ENCODE data around the gene STYK1.
"Not testable (repeated sequence)": the region's sequence is repeated elsewhere in the genome, so short reads cannot be mapped to it uniquely, and the experiment has no call there.

STYK1 gene

DNA sequence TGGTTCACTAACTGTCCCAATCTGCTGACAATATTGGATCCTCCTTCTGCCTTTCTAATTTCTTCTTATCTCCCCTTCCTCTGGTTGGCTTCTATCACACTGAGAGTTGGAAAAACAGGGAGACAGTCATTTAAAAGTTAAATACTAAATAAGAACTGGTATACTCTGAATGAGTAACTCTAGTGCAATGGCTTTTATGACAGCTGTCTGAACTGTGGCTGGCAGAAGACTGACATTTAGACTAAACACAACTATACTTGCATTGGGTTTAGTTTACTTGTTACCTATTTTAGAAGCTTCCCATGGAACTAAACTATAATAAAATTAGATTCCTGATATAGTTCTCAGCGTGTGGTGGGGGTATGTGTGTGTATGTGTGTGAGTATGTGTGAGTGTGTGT is 52.6 kb downstream of the STYK1 start:
- in situ Hi-C loops (cut with MboI; ENCODE audit: low sequenced_read_pairs): no loop called here

DNA sequence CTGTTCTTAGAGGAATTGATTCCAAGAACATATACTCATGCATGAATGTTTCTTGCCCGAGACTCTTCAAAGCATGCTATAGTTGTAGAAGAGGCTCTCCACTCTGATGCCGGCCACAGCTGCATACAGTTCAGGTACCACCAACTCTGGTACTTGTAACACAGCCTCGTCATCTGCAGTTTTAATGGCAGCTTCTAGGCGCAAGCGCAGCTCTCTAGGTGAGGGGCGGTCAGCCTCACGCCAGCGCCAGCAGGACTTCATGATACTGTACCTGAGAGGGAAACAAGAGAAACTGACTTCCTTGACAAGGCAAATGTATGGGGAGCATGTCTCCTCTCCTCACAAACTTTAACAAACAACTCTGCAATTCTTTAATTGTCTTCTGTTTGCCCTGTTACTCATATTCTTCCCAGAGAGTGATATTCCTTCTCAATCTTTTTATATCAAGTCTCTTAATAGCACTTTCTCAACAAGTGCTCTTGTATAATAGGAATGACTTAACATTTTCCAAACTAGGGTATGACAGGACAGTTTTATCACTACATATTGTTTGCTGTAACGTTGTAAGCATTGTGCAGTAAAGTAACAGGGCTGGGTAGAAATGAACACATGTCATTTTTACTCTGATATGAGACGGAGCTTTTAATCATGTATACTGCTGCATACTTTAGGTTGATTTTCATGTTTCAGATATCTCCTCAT is 53.6 kb downstream of the STYK1 start:
- in situ Hi-C loops (cut with MboI; ENCODE audit: low sequenced_read_pairs): no loop called here

DNA sequence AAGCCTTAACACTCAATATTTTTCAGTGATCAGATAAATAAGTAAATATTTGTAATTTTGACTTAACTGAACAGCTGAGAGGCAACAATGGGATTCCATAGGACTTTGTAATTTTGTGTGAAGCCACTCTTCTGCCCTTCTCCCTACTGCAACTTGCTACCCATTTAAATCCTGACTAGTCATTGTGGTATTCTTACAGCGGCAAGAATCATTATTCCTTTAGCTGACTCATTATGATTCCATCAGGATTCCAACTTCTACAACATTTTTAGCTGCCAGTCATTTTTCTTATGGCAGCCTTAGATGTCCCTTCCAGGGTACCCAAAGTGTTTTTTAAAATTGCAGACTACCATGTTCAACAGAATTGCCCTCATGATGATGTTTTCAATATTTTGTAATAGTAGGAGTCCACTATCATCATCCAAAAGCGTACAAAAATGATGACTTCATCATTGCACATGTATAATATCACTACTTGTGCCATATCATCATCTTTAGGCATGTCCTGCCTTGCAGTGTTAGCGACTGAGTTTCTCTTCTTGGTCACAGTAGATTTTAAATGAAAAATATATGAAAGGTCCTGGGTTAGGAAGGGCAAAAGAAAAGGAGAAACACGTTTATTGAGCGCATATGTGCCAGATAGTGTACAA is 55.4 kb downstream of the STYK1 start:
- in situ Hi-C loops (cut with MboI; ENCODE audit: low sequenced_read_pairs): no loop called here

DNA sequence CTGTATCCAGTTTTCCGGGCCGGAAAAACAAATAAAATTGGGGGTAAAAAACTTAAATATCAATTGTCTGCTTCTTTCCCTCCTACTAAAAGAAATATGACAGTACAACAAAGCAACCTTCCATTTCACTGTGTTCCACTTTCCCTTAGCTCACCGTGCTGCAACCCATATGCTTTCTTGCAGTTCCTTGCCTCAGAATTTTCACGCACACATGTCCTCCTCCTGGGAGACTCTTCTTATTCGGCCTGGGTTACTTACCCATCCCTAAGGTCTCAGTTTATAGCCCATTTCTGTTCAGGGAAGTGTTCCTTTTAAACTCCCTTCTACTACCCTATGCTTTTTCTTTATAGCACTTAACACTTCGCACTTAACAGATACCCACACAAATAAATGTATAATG is 56.0 kb downstream of the STYK1 start:
- in situ Hi-C loops (cut with MboI; ENCODE audit: low sequenced_read_pairs): no loop called here

DNA sequence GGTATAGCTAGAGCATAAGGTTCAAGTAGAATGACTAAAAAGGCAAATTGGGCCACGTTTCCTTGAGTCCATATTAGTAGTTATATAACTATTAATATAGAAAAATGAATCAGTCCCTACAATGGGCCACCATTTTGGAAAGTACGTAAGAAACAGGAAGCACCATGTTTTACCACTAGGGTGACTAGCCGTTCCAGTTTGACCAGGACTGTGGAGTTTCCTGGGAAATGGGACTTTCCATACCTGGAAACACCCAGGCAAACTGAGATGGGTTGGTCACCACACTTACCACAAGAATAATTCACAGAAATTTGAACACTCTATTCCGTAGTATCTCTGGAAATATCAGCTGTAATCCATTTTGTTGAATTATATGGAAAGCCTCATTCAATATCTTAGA is 58.3 kb downstream of the STYK1 start:
- in situ Hi-C loops (cut with MboI; ENCODE audit: low sequenced_read_pairs): no loop called here

DNA sequence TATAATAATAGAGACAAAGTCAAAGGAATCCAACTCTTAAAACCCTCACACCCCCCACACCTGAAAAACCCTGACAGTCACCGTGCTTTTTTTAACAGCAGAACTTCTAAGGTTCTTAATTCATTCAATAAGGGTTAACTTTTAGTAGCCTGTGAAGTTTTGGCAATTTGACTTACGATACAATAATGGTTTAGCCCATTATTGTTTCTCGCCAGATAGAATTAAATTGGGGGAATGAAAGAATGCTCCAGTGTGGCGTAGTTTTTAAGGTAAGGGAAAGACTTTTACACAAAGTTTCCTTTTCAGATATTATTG is 59.8 kb downstream of the STYK1 start:
- in situ Hi-C loops (cut with MboI; ENCODE audit: low sequenced_read_pairs): no loop called here

DNA sequence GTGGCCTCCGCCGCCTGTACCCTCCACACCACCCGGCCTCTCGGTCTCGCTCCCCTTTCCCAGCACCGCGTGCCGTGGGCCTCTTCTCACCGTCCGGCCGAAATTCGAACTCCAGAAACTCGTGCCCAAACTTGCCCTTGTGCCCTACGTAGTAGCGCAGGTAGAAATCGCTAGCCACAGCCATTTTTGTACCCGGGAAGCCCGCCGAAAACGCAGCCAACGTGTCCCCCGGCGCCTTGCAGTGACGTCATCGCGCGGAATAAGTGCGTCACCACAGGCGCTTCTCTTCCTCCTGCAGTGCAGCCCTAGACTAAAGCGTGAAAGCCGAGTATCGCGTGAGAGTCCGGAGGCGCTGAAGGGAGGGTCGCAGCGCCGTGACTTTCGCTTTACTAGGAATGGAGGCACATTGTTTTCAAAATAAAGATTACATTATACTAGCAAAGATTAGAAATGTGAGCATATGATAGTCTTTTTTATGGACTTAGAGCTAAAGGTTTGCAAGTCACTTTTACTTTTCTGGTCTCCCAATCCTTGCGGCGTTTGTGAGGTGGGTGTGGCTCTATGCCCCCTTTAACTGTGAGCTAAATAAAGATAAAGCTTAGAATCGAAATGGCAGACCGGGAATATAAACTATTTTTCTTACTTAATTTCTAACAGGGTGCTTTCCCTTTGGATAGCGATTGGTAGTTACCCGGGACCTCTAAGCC is 60.4 kb downstream of the STYK1 start, which contains the start of gene MAGOHB:
Gene MAGOHB, minus strand, starts transcription at position 261 of the 707 bp plus-strand sequence. Its CDS starts 77 bp downstream, at position 184.
- in situ Hi-C loops (cut with MboI; ENCODE audit: low sequenced_read_pairs): no loop called here

DNA sequence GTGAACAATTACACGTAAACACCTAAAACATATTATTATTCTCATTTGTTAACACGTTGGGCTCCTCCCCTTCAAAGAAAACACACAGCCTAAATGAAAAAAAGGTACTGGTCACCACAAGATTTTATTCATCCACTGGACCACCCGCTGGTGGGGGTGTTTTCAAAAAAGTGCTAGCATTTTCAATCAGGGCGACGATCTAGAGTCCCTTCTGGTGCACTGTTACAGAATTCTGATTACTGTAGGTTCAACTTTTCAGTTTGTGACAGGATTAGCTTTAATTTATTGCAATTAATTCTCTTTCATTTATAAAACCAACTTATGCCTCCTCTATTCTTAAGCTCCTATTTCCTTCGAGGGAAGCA is 60.9 kb downstream of the STYK1 start:
- in situ Hi-C loops (cut with MboI; ENCODE audit: low sequenced_read_pairs): no loop called here

DNA sequence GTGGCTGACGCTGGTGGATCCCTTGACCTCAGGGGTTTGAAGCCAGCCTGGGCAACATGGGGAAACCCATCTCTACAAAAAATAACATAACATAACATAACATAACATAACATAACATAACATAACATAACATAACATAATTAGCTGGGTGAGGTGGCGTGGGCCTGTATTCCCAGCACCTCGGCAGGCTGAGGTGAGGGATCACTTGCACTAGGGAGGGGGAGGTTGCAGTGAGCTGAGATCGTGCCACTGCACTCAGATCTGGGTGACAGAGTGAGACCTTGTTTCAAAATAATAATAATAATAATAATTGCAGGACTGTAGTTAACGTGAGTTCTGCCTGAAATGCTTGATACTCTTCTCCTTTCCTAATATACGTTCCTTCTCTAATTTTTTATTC is 61.7 kb downstream of the STYK1 start:
- in situ Hi-C loops (cut with MboI; ENCODE audit: low sequenced_read_pairs): no loop called here

DNA sequence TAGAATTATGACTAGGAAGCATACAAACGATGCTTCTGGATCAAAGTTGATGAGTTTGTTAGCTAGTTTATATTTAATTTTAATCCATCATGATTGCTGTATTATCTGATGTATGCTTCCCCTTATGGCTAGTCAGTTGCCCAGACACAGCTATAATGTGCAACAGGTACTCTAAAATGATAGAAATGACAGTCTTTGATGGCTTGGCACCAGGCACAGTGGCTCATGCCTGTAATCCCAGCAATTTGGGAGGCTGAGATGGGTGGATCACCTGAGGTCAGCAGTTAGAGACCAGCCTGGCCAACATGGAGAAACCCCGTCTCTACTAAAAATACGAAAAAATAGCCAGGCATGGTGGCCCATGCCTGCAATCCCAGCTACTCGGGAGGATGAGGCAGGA is 62.6 kb downstream of the STYK1 start:
- in situ Hi-C loops (cut with MboI; ENCODE audit: low sequenced_read_pairs): not testable (repeated sequence)

DNA sequence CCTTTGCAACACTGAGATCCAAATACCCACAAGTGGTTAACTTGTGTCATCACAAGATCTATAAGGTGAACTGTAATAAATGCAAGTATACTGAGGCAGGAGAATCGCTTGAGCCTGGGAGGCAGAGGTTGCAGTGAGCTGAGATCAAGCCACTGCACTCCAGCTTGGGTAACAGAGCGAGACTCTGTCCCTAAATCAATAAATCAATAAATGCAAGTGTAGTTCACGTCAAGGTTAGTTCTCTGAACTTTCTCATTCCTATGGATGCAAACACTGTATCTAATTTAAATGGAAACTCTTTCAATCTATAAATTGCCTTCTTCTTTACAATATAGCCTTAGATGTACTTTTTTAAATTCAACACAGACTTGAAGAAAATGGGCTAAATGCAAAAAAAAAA is 63.7 kb downstream of the STYK1 start:
- in situ Hi-C loops (cut with MboI; ENCODE audit: low sequenced_read_pairs): no loop called here

DNA sequence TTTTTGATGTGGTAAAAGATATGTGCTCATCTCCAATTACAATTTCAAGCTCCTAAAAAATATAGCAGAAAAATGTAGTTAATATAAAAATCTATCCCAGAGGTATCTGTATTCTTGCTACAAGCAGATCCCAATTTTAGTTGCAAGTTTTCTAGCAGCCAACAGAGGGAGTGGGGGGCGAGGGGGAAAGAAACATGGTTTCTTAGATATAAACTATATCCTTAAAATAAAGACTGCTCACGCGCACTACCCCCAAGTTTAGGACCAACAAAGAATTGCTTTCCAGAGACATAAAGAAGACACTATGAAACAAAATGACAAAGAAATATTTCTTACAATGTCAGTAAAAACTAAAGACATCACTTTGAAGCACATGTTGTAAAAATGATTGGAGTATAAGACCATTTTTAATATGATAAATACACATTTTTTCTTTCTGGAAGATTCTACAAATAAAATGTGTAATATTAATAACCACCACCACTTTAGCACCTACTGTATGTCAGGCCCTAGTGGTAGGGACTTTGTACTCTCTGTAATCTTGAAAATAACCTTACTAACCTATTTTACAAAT is 65.9 kb downstream of the STYK1 start:
- in situ Hi-C loops (cut with MboI; ENCODE audit: low sequenced_read_pairs): no loop called here

DNA sequence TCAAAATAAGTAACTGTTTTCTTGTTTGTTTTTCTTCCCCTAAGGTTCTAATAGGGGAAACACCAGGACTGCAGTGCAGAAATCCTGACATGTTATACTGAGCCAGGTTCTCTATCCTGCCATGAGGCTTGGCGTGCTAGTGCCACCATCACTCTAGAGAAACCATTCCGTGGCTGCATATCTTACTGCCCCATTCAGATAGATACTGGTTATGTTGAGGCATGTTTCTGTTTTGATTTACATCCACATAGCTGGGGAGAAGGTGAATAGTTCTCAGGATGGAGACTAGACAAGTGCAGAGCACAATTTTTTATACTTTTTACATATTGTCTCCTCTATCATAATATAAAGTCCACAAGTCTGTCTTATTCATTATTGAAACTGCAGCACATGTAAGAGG is 72.0 kb downstream of the STYK1 start:
- in situ Hi-C loops (cut with MboI; ENCODE audit: low sequenced_read_pairs): no loop called here

DNA sequence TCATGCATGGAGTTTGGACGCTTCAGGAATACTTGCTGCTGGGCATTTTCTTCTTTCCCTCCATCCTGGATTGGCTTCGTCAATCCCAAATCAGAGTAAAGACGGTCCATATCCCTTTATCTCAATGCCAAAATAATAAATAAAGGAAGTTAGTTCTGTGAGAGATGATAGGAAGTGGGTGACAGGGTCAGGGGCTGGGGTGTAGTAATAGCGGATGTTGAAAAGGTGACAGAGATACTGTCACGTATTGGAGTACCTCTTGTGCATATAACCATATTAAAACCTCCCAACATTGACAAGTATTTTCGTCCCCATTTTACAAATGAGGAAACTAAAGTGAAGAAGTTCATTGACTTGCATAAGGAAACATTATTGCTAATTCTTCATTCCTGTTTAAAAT is 72.9 kb downstream of the STYK1 start:
- in situ Hi-C loops (cut with MboI; ENCODE audit: low sequenced_read_pairs): no loop called here

DNA sequence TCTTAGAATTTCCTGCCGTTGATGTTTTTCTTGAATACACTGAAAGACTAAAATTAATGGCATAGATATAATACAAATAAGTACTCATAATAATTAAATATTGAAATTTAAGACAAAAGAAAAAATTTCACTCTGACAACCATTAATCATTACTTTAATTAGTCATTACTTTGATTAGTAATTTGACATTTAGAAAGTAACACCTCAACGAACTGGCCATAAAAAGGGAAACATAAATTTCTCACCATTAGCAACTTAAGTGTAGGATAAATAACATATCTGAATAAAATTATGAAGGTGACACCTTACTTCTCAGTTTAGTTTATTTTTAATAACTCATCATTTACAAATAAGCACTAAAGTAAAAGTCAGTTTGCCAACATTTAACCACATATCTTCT is 78.0 kb downstream of the STYK1 start:
- in situ Hi-C loops (cut with MboI; ENCODE audit: low sequenced_read_pairs): no loop called here

DNA sequence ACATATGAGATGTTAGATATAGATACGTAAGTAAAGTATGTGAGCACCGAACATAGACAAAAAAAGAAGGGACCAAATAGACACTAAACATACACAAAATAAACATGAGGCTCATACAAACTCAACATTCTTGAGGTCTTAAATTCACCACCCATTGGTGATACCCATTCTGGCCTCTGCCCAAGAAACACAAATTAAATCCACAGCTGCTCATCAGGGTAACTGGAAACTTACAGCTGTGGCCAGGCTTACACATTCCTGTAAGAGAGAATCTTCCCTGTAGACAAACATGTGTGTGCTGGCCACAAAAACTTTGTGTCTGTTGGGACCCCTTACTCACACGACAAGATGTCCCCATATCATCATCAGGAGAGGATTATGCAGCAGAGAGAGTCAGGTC is 82.9 kb downstream of the STYK1 start:
- in situ Hi-C loops (cut with MboI; ENCODE audit: low sequenced_read_pairs): no loop called here

DNA sequence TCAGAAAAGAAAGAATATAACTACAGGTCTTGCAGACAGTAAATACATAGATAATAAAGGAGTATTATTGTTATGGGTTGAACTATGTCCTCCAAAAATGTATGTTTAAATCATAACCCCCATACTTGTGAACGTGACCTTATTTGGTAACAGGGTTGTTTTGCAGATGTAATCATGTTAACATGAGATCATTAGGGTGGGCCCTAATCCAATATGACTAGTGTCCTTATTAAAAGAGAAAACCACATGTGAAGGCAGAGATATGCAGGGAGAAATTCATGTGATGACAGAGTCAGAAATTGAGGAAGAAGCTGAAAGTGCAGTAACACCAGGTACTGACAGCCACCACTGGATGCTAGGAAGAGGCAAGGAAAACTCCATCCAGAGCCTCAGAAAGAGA is 89.4 kb downstream of the STYK1 start:
- in situ Hi-C loops (cut with MboI; ENCODE audit: low sequenced_read_pairs): no loop called here

DNA sequence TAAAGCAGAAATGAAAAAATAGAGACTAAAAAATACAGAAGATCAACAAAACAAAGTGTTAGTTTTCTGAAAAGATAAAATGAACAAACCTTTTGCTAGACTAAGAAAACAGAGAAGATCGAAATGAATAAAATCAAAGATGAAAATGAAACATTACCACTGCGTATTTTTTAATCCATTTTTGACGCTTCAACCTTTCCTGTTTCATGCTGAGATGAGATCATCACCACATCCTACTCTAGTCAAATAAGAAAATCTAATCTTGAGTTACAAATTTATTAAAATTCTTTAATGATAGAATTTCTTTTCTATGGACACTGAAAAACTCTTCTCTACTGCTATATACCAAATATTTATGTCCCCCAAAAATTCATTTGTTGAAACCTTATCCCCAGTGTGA is 91.1 kb downstream of the STYK1 start:
- in situ Hi-C loops (cut with MboI; ENCODE audit: low sequenced_read_pairs): no loop called here

DNA sequence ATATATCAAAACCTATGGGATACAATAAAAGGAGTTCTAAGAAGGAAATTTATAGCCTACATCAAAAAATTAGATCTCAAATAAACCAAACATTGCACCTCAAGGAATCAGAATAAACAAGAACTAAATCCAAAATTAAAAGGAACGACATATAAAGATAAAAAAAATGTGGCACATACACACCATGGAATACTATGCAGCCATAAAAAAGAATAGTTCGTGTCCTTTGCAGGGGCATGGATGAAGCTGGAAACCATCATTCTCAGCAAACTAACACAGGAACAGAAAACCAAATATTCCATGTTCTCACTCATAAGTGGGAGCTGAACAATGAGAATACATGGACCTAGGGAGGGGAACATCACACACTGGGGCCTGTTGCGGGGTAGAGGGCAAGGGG is 91.7 kb downstream of the STYK1 start:
- in situ Hi-C loops (cut with MboI; ENCODE audit: low sequenced_read_pairs): not testable (repeated sequence)

DNA sequence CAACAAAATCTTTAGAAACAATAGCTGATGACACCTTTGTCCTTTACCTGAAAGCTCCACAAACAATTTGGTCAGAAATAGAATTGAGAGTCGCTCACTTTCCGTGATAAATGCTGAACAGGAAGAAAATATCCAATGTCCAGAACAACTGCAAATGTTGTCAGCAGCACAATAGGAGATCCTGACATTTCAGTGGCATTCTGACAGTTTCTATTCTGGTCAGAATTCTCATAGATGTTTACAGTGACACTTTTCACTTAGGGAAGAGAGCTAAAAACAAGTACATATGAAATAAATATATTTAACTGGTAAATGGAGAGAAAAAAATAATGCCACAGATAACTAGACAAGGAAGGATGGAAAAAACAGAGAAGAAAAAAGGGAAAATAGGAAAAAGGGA is 99.5 kb downstream of the STYK1 start:
- in situ Hi-C loops (cut with MboI; ENCODE audit: low sequenced_read_pairs): loop anchor here (10.0 to 25.0 kb wide), 2 partner anchors 100 to 212 kb away; partner anchors contain the start of gene STYK1

DNA sequence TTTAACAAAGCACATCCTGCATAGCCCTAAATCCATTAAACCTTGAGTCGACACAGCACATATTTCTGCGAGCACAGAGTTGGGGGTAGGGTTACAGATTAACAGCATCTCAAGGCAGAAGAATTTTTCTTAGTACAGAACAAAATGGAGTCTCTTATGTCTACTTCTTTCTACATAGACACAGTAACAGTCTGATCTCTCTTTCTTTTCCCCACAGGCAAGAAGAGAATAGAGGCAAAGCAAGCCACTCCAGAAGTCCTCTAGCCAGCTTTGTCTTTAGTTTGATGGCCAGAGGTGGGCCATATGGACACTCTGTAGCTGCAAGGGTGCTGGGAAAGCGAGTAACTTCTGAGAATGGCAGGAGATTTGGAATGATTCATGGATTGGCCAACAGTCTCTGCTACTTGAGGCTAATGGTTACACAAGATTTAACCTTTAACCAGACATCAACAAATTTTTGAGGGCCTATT is 101.8 kb downstream of the STYK1 start:
- in situ Hi-C loops (cut with MboI; ENCODE audit: low sequenced_read_pairs): loop anchor here (10.0 to 25.0 kb wide), 2 partner anchors 103 to 210 kb away; partner anchors contain the start of gene STYK1

DNA sequence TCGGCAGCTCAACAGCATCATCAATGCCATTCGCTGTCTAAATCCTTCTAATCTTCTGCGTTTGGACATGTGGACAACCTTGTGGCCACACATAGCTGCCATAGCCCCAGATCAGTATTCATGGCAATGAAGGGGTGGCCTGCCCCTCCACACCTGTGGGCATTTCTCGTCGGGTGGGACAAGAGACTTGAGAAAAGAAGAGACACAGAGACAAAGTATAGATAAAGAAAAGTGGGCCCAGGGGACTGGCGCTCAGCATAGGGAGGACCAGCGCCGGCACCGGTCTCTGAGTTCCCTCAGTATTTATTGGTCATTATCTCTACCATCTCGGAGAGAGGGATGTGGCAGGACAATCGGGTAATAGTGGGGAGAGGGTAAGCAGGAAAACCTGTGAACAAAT is 102.7 kb downstream of the STYK1 start:
- in situ Hi-C loops (cut with MboI; ENCODE audit: low sequenced_read_pairs): loop anchor here (10.0 to 25.0 kb wide), 2 partner anchors 104 to 209 kb away; partner anchors contain the start of gene STYK1

Data from HL-60/S4 (cell line).